RPMI7951 (cell line): ENCODE results near the gene TTC28. TPM values are rescaled to one million over a fixed set of nuclear protein-coding genes. Genes with fewer than 3 reads are reported as not detected.
"Not testable (repeated sequence)": the region's sequence is repeated elsewhere in the genome, so short reads cannot be mapped to it uniquely, and the experiment has no call there.

Experiments
- DNase-seq: peaks from one replicate; pipeline ENCODE4 v3.0.0-alpha.2; 2012; ENCODE audit warnings: low read depth
- total RNA-seq: library from RNA; depleted of rRNA; stranded (reverse); fragments of >200 nt; shearing (Covaris generic); gene quantifications from 2 replicates; pipeline ENCODE4 v1.2.3, GENCODE V29; 2014

TTC28 gene
- total RNA-seq, 1 experiment from 2014 or later, result 0.96 TPM

DNA sequence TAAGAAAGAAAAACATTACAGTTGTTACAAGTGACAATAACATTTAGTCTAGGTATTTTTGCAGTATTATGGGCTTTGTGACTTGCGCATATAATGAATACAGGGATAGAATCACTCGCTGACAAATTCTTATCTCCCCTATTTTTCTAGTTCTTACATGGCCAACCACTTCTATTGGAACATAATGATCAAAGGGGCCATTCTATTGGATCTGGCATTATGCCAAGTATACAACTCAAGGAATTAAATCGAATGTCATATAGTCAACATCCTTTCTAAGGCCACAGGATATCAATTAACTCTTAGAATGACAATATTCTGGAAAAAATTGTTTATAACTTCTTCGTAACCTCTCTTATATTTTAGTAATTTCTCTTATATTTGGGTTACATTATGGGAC, 272.0 kb downstream of the TTC28 start:
- DNase-seq, result no peak

DNA sequence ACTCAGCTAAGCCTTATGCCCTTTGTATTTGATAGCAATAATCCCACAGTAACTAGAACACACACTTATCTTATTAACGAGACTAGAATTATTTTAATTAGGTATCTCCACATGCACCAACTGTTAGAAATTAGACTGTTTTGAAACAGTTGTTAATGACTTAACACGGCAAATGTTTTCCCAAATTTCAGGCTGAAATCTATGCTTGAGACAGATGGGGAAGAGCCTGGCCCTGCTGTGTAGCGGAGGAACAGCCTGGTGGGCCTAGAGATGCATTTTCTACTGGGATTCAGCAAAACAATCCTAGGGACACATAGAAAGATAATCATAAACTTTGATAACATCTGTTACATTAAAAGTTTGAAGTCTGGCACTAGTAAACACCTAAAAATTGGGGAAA, 273.4 kb downstream of the TTC28 start:
- no peak for DNase-seq

DNA sequence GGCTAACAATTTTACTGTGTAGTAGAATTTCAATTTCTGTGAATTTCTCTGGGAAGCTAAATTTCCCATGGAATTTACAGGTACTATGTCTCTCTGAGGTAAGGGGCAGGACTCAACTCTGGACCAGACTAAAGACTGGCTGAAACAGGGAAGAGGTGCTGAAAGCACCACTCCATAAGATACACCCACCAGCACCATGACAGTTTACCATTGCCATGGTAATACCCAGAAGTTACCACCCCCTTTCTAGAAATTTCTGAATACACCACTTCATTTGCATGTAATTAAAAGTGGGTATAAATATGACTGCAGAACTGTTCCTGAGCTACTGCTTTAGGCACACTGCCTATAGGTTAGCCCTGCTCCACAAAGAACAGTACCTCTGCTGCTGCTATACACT, 274.1 kb downstream of the TTC28 start:
- no peak for DNase-seq

DNA sequence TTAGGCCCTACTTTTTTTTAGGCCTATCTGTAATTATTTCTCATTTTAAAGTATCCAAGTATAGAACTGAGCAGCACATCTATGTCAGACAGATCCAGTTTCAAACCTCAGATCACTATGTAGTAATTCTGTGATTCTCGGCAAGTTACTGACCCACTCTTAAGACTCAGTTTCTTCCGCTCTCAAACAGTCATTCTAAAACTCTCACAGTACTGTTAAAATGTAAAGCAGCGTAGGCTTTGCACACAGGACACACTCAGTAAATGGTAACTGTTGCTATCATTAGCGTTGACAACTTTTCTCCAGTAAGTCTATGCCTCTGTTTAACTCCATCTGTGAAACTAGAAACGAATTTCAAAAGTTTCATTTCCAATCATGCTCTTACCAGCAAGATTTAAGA, 277.1 kb downstream of the TTC28 start:
- no peak for DNase-seq

DNA sequence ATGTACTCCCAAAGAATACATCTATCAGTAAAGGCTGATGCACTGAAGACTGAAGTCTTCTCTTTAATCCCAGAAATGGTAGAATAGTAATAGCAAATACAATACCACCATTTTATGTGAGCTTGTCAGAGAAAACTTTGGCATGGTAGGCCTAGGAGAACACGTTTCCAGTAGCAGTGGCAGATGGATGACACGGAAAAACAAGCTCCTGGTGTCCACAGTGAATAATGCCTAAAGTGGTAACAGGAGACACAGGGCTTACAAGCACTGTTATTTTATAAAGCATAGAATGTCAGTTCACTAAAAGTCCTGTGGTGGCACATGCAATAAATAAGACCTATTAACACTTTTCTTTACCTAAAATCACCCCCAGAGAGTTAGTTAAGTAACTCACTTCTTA, 277.6 kb downstream of the TTC28 start:
- no peak for DNase-seq

DNA sequence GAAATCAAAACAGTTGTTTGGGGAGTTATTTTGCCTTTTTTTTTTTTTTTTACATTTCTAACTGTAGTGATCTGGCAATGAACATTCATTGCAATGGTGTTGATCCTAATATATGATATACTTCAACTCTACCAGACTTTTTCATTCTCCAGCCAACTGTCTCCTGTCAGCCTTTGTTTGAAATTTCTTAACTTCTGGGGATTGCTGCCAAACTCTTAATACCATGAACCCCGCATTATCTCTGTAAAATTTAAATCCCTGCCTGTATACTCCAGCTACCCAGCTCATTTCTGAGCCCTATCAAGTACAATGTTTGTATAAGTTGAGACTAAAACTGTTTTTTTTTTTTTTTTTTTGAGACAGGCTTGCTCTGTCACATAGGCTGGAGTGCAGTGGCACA, 280.7 kb downstream of the TTC28 start:
- DNase-seq, result no peak

DNA sequence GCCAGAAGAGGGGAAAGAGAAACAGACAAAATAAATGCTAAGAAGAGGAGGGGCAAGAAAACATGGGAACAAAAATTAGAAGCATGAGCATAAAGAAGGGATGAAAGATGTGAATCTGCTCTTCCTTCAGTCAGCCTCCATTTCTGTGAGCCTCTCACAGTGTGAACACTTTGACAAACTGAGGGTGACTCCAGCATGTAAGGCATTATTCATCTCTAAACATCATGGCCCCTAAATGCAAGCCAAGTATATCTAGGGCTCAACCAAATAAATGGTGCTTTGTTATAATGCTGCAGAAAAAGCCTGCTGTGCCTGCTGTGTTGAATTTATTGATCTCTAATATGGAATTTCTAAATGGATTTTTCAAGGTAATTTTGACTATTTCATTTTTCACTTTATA, 281.3 kb downstream of the TTC28 start:
- no peak for DNase-seq

DNA sequence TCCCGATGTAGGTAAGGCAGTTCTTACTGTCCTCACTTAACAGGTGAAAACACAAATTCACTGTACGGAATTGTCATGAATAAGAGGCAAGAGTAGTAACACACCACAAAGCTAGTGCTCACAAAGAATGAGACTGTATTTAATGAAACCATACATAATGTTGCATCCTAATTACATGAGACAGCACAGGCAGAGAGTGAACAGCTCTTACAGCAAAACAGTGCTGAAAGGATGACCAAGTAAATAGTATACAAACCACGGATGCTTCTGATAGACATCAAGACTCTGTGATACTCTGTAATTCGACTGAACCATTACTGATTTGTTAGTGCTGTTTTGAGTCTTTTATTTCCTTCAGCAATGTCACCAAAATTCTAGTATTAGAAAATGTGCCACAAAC, 282.3 kb downstream of the TTC28 start:
- DNase-seq, result no peak

DNA sequence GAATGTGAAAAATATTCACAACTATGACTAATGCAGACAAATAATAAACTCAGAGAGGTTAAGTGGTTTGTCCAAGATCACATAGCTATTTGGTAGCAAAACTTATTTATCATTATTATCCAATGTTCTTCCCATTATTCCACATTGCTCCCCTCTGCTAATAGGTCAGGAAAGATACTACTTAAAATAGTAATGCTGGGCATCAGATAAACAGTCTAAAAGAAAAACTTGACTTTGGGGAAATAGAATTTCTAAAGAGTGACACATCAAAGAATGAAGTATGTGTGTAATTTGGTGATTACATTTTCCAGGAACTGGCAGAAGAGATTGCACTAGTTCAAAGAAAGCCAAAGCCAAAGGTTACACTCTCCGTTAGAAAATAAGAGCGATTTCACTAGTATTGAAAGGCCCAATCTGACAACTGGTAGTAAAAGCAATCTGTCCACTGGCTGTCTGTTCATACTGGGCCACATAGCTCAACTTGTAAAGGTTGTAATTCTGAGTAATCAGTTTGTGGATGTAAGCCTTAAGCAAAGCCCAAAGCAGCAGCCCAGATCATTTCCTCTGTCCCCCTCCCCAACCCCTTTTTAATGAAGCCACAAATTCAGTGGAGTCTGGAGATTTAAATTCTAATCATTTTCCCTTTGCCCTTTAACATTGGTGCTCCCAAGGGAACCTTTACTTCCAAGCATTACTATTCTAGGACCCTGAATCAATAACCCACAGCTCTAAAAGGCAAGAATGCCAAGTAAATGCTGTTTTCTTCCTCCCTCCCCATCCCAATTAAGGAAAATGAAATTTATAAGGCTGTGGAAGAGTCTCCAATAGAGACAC, 283.5 kb downstream of the TTC28 start:
- peak; percentile 20 for DNase-seq

DNA sequence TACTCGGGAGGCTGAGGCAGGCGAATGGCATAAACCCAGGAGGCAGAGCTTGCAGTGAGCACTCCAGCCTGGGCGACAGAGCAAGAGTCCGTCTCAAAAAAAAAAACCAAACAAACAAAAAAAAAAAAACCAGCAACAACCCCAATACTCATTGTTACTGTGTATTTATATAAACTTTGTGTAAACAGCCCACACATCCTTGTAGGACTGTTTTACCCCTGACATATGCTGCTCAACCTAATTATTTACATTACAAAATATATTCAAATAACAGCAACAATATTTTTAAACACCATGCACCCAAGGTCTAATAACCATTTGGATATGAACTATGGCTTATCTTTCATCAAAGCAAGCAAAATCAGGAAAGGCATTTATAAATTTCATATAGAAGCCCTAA, 284.1 kb downstream of the TTC28 start:
- no peak for DNase-seq

DNA sequence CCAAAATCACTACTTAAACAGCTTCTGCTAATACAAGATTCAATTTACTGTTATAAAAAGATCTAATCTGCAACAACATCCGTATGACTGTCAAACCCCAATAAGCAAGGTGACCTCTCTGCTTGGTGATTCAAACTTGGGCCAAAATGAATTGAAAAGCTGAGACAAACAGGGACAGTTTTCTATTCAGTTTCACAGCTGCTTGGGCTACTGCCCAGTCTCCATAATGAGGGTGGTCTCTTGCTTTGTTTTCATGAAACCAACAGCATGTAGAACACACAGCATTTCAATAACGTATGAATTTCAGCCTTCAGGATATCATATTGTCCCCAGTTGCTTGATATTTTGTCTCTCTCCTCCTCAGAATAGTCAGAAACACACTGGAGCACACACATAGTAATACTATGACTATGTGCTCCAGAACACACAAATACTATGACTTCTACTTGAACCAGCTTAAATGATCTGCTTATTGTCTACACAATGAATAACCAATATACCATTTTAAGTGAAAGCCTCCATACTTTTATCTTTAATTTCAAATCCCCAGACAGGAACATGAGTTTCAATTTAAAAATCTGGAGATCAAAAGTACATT, 285.0 kb downstream of the TTC28 start:
- DNase-seq, result no peak

DNA sequence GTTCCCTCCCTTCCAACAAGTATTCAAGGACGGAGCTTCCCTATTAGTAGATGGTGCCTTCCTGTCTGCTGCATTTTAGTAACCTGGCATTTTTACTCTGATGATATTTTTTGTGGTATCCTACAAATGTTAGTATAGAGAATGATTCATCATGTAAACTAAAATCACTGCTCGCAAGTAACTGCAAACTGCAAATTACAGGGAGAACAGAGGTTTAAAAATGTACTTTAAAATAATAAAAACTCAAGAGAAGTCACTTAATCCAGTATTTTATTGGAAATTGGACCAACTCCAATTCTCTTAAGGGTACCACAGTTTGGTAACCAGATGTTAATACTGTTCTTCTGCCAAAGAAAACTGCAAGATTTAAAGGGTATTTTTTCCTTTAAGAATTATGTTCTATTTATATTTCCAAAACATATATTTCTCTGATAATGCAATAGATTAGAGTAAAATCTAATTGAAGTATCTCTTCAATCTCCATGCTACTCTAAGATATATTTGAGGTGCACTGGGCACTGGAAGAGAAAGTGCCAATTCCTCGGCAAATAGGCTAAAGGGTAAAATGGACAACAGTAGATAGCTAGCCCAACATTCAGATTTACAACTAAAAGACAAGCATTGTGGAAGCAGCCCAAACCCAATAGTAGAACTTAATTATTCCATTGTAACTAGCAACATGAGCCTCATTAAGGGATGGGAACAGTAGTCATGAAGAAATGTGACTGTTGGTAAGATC, 298.0 kb downstream of the TTC28 start:
- DNase-seq, result no peak

DNA sequence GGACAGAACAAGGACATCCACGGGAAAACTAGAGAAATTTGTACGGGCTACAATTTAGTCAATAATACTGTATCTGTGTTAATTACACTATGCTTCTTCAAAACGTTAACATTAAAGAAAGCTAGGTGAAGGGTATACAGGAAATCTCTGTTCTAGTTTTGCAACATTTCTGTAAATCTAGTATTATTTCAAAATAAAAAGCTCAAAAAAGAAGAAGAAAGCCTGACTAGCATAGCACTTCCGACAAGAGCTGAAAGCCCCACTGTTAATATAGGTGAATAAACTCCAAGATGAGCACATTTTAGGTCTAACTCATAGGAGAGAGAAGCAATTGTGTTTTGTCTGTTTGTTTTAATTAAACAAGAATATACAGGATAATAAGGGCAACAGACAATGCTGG, 299.7 kb downstream of the TTC28 start:
- no peak for DNase-seq

DNA sequence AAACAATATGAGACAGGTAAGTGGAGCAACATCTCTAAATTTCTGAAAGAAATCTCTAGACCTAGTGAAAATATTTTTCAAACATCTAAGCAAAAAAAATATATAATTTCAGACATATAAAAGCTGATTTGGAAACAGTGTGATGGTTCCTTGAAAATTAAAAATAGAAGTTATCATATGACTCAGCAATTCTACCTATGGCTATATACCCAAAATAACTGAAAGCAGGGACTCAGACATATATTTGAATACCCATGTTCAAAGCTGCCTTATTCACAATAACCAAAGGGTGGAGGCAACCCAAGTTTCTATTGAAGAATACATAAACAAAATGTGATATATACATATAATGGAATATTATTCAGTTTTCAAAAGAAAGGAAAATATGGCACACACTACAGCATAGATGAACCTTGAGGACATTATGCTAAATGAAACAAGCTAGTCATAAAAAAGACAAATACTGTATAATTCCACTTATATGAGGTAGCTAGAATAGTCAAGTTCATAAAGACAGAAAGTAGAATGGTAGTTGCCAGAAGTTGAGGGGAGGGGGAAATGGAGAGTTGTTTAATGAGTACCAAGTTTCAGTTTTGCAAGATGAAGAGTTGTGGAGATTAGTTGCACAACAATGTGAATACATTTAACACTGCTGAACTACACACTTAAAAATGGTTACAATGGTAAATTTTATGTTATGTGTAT, 300.4 kb downstream of the TTC28 start:
- DNase-seq, result no peak

DNA sequence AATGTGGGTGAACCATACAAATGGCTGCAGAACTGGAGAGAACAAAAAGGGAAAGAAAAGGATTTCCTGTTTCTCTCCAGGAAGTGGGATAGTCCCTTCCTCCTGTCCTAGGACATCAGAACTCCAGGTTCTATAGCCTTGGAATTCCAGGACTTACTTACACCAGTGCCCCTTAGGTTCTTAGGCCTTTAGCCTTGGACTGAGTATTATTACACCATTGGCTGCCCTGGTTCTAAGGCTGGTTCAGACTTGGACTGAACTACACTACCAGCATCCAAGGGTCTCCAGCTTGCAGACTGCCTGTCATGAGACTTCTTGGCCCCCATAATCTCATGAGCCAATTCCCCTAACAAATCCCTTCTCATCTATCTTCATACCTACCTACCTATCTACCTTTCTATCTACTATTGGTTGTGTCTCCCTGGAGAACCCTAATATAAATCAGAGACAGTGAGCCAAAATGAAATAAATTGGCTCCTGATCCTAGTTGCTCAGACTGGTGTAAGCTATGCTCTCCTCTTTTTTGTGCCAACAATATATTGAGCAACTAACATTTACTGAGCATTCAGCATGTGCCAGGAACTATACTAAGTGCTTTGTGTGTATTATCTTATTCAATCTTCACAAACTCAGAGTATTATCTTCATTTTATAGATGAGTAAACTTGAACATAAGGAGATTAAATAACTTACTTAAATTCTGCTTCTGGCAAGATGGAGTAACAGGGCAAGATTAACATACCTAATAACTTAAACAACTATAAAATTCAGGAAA, 303.7 kb downstream of the TTC28 start:
- no peak for DNase-seq

DNA sequence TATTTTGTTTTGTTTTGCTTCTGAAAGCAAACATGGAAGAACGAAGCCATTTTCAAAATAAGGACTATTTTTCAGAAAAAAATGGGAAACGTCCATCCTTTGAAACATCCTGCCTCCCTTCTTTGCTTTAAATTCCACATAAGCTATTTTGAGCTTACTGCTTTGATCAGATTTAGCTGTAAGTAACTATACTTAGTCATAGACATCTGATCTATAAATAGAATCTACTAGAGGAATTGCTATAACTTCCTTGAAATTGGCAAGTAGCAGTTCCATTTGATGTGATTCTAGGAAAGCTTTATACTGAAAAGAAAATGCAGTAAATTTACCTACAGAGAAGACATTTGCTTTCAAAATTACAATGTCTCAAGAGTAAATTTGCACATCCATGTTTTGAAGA, 305.8 kb downstream of the TTC28 start:
- DNase-seq, result peak; percentile 2

DNA sequence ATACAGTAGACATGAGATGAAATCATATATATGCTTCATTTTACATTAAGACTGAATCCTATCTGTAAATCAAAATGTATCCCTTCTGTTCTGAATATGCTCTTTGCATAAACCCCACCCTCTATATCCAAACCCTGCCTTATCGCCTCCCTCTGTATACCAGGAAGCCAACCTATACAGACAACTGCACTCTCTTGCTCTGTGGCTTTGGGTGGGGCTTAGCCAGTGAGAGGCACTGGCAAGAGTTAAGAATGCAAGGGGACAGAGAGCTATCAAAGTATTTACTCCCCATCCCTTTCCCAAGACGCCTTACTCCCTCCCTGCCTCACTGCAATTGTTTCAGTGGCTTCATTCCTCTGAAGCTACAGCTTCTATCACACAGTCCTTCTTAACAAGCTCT, 309.8 kb downstream of the TTC28 start:
- DNase-seq, result no peak

DNA sequence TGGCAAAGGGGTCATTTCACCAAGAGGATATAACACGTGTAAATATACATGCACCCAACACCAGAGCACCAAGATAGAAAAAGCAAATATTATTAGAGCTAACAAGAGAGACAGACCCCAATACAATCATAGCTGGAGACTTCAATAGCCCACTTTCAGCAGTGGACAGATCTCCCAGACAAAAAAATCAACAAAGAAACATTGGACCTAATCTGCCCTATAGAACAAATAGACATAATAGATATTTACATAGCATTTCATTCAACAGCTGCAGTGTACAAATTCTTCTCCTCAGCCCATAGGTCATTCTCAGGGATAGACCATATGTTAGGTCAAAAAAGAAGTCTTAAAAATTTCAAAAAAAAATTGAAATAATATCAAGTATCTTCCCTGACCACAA, 312.8 kb downstream of the TTC28 start:
- no peak for DNase-seq

DNA sequence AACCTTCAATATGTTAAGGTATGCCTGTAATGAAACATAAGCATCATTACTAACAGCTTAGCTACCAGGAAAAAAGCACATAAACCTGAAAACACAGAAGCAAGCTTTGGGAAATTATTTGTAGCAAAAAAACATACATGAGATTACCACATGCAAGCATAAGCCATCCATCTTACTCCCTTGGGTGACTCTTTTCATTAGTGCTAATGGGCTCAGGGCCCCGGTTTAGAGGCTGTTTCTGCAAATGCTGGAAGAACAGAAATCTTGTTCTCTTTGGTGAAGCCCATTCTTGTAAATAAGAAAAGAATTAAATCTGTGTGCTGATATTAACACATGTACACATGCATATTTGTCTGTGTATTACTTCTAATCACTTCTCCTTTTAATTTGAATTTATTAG, 314.3 kb downstream of the TTC28 start:
- DNase-seq, result no peak

DNA sequence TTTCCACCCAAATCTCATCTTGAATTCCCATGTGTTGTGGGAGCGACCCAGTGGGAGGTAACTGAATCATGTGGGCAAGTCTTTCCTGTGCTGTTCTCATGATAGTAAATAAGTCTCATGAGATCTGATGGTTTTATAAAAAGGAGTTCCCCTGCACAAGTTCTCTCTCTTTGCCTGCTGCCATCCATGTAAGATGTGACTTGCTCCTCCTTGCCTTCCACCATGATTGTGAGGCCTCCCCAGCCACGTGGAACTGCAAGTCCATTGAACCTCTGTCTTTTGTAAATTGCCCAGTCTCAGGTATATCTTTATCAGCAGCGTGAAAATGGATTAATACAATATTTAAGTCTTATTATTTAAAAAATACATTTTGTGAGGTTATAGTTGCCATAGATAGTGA, 315.5 kb downstream of the TTC28 start:
- DNase-seq, result not testable (repeated sequence)

DNA sequence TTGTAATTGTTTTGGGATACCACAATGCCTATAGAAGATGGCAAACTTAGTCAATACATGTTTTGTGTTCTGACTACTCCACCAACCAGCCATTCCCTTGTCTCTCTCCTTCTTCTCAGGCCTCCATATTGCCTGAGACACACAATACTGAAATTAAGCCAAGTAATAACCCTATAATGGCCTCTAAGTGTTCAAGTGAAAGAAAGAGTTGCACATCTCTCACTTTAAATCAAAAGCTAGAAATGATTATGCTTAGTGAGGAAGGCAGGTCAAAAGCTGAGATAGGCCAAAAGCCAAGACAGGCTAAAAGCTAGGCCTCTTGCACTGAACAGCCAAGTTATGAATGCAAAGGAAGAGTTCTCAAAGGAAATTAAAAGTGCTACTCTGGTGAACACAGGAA, 318.7 kb downstream of the TTC28 start:
- no peak for DNase-seq

DNA sequence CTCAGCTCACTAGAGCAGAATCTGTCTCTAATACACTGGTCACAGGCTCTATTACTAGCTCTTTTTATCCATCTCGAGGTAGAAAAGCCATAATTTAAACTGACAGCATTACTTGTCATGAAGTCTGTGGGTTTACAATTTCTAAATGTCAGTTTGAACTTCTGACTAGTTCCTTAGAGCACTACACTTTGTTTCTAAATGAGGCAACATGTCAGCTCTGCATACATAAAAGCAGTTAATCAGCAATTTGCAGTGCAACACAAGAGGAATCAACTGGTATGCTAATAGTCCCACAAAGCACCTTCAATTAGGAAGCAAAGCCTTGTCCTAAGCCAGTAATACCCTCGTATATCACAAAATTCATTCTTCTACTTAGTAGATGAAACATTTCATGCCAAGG, 321.3 kb downstream of the TTC28 start:
- DNase-seq, result no peak
